ENCODE measurements around the gene GHSR. TPM values are rescaled to one million over a fixed set of nuclear protein-coding genes. Genes with fewer than 3 reads are reported as not detected.

GHSR gene
- total and polyA plus RNA-seq, 2 of the 8 experiments (the other 6 are each of a cell fraction or from before 2014, with no cell fraction given), result not detected

GRCh38 chr3:172471903-172472302 is 23.6 kb upstream of the GHSR start:
- no peaks in the 10 kb centered on the region for H3K23me2 ChIP-seq (ENCODE audit: low read depth, low read length)
- H3K4ac ChIP-seq (replicated peaks; ENCODE audit: insufficient read length, low read depth, low read length), result no peak overlapping the region
- H4K8ac ChIP-seq (ENCODE audit: extremely low read depth, insufficient read depth, low read length), result no peak overlapping the region
- no peak overlapping the region for H2AFZ ChIP-seq (ENCODE audit: low read length)
- ChIA-PET POLR2A (ENCODE audit: partially characterized antibody) (interaction anchor here (0.9 kb wide), 1 partner anchor 133 kb away, joined by 3 read pairs; no protein-coding TSS in a partner anchor), CTCF (ENCODE audit: partially characterized antibody) (no interaction called here)
- no peak overlapping the region for H2AK5ac ChIP-seq (ENCODE audit: low read depth, low read length)
- H3K4me1 ChIP-seq (replicated peaks in 1 of 4; ENCODE audit: control insufficient read depth in 3 of 4, insufficient read depth in 4 of 4, low read length in 3 of 4), result no peaks in the 10 kb centered on the region
- no peak overlapping the region for H2BK20ac ChIP-seq (ENCODE audit: low read length)
- TF ChIP-seq TCF12 (IDR thresholded peaks at IDR 0.05; ENCODE audit: low read depth, low read length) (no peak), POU5F1 (IDR thresholded peaks at IDR 0.05; ENCODE audit: low read depth, low read length) (no peak), GABPA (IDR thresholded peaks at IDR 0.05; ENCODE audit: borderline replicate concordance, insufficient read depth, low read length) (no peak), KDM5A (IDR thresholded peaks at IDR 0.05; ENCODE audit: low read length) (no peak), BACH1 (IDR thresholded peaks at IDR 0.05; ENCODE audit: low read length) (no peak), EGR1 (IDR thresholded peaks at IDR 0.05; ENCODE audit: borderline replicate concordance, low read depth, low read length) (no peak), MAFK (IDR thresholded peaks at IDR 0.05; ENCODE audit: low read depth, low read length) (no peak), CBX5 (IDR thresholded peaks at IDR 0.05; ENCODE audit: low read depth, low read length) (no peak)
- H2BK120ac ChIP-seq (replicated peaks; ENCODE audit: low read depth, low read length), result no peak overlapping the region
- H2BK5ac ChIP-seq (ENCODE audit: low read depth, low read length), result no peak overlapping the region
- DNase-seq (ENCODE audit: low read depth in 1 of 2, low spot score in 2 of 2), result no peak
- no peak overlapping the region for H4K5ac ChIP-seq (ENCODE audit: insufficient read length, low read depth, low read length)
- FAIRE-seq, result no peak
- H3K4me3 ChIP-seq (ENCODE audit: extremely low read depth in 1 of 4, insufficient read depth in 2 of 4, low read depth in 3 of 4, low read length in 4 of 4), result no peak overlapping the region
- no peaks in the 10 kb centered on the region for H3K79me2 ChIP-seq (ENCODE audit: control insufficient read depth in 1 of 2, insufficient read depth in 2 of 2, low read length in 2 of 2)
- no peaks in the 10 kb centered on the region for H3K27me3 ChIP-seq (replicated peaks in 1 of 4; ENCODE audit: control insufficient read depth in 3 of 4, extremely low read depth in 1 of 4, insufficient read depth in 3 of 4, low read length in 3 of 4)
- H4K91ac ChIP-seq (replicated peaks; ENCODE audit: insufficient read length, low read length), result no peak overlapping the region
- H3K23ac ChIP-seq (ENCODE audit: insufficient read length), result no peak overlapping the region
- H3K18ac ChIP-seq (ENCODE audit: extremely low read depth, low read length), result no peak overlapping the region
- no peak overlapping the region for H3K56ac ChIP-seq (replicated peaks; ENCODE audit: insufficient read length, low read depth, low read length)
- no peak overlapping the region for H2BK15ac ChIP-seq (ENCODE audit: low read length)
- H3K4me2 ChIP-seq (ENCODE audit: insufficient read depth in 1 of 2, low read depth in 2 of 2, low read length in 2 of 2), result no peak overlapping the region
- H3K27ac ChIP-seq (ENCODE audit: low read depth, low read length), result no peak overlapping the region
- H3K36me3 ChIP-seq (ENCODE audit: control insufficient read depth in 2 of 4, insufficient read depth in 4 of 4, low read length in 3 of 4), result no peaks in the 10 kb centered on the region
- no peaks in the 10 kb centered on the region; a peak in 1 of 4 replicates for H3K9me3 ChIP-seq (ENCODE audit: insufficient read depth in 2 of 2, low read depth in 1 of 2, low read length in 1 of 2)
- H4K20me1 ChIP-seq (replicated peaks in 1 of 2; ENCODE audit: control insufficient read depth in 1 of 2, insufficient read depth in 2 of 2, low read length in 2 of 2), result no peaks in the 10 kb centered on the region
- H3K14ac ChIP-seq (ENCODE audit: insufficient read length), result no peak overlapping the region
- H3K79me1 ChIP-seq (ENCODE audit: low read depth, low read length), result no peaks in the 10 kb centered on the region
- no peak overlapping the region for H2BK12ac ChIP-seq (ENCODE audit: low read depth, low read length)
- no peak overlapping the region for H3K9ac ChIP-seq (replicated peaks in 1 of 4; ENCODE audit: extremely low read depth in 1 of 4, low read depth in 3 of 4, low read length in 3 of 4)
- 87% methylated on average over 1 of the region's 1 CpG; no CpG with 5 or more reads in 1 of the 2 experiments for WGBS, 2 experiments (ENCODE audit: extremely low coverage in 1 of 2, insufficient coverage in 1 of 2, insufficient read length in 1 of 2, insufficient replicate concordance in 2 of 2, low coverage in 1 of 2, low lambda C conversion rate in 2 of 2, missing lambda C conversion rate in 1 of 2)

All from H1 (cell line).